Cardiac muscle cell (in vitro differentiated cells and primary cell): ENCODE measurements around the gene ZBTB47. TPM values are rescaled to one million over a fixed set of nuclear protein-coding genes. Genes with fewer than 3 reads are reported as not detected.

Experiments
- DNase-seq, 2 donors: peaks; one replicate each; pipeline versions ENCODE4 v3.0.0 to v3.0.0-alpha.2; 2010 to 2017; ENCODE audit warnings: low read depth in 1 of 2, low spot score in 1 of 2
- H3K27ac ChIP-seq: fragments of 200-600 bp; sonication (generic); 2 replicates; pipeline ENCODE4 v1.5.1; 2016
- H3K27me3 ChIP-seq: fragments of 200-600 bp; sonication (generic); 2 replicates; pipeline ENCODE4 v1.6.0; 2016; ENCODE audit warnings: control low read depth
- H3K36me3 ChIP-seq: fragments of 200-600 bp; sonication (generic); 2 replicates; pipeline ENCODE4 v1.5.1; 2016; ENCODE audit warnings: control low read depth
- H3K4me1 ChIP-seq: fragments of 200-600 bp; sonication (generic); 2 replicates; pipeline ENCODE4 v1.8.1; 2017; ENCODE audit warnings: low read depth, mild to moderate bottlenecking, mixed run types
- H3K4me3 ChIP-seq: fragments of 200-600 bp; sonication (generic); 2 replicates; pipeline ENCODE4 v1.5.1; 2016; ENCODE audit warnings: mild to moderate bottlenecking
- H3K9me3 ChIP-seq: fragments of 200-600 bp; sonication (generic); 2 replicates; pipeline ENCODE4 v1.5.1; 2017; ENCODE audit warnings: low read depth, mild to moderate bottlenecking, control low read depth
- CTCF ChIP-seq: IDR thresholded peaks from 2 replicates; pipeline ENCODE4 v1.5.1; 2012; ENCODE audit warnings: low read depth, mild to moderate bottlenecking, low read length
- polyA plus RNA-seq: library from polyadenylated mRNA; unstranded; fragments of >200 nt; fragmentation: Nextera tagmentation; extraction: Ambion mirVana; gene quantifications from 2 replicates; pipeline ENCODE4 v1.2.1, GENCODE V29; 2016
- total RNA-seq: library from RNA; depleted of rRNA; stranded (reverse); fragments of >200 nt; gene quantifications from 2 replicates; pipeline ENCODE4 v1.2.3, GENCODE V29; 2016

Gene ZBTB47
- total and polyA plus RNA-seq, 2 experiments from 2014 or later: 4.1 to 30.1 TPM

- Histone ChIP-seq H3K4me3 (no peak overlapping the region), H3K9me3 (no peaks in the 10 kb centered on the region), H3K36me3 (peaks cover 85% of the 10 kb centered on the region), H3K4me1 (no peaks in the 10 kb centered on the region), H3K27me3 (no peaks in the 10 kb centered on the region), H3K27ac (no peak overlapping the region)
- DNase-seq: no peak
- no peak for TF ChIP-seq CTCF
Observed at GRCh38 chr3:42637001-42637400, 16.5 kb upstream of the ZBTB47 start.

GRCh38 chr3:42638339-42638842, 15.1 kb upstream of the ZBTB47 start:
- DNase-seq: no peak
- no peaks in the 10 kb centered on the region for H3K4me1 ChIP-seq
- no peak overlapping the region for H3K4me3 ChIP-seq
- H3K36me3 ChIP-seq: peaks cover 85% of the 10 kb centered on the region
- no peak for TF ChIP-seq CTCF
- H3K9me3 ChIP-seq: no peaks in the 10 kb centered on the region
- no peaks in the 10 kb centered on the region for H3K27me3 ChIP-seq
- H3K27ac ChIP-seq: no peak overlapping the region

GRCh38 chr3:42639192-42639591, 14.3 kb upstream of the ZBTB47 start:
- Histone ChIP-seq H3K27me3 (no peaks in the 10 kb centered on the region), H3K9me3 (no peaks in the 10 kb centered on the region), H3K27ac (no peak overlapping the region), H3K4me3 (no peak overlapping the region), H3K36me3 (peaks cover 85% of the 10 kb centered on the region), H3K4me1 (no peaks in the 10 kb centered on the region)
- no peak for TF ChIP-seq CTCF
- DNase-seq: no peak

- Histone ChIP-seq H3K27ac (no peak overlapping the region), H3K27me3 (no peaks in the 10 kb centered on the region), H3K9me3 (no peaks in the 10 kb centered on the region), H3K4me3 (no peak overlapping the region), H3K4me1 (no peaks in the 10 kb centered on the region), H3K36me3 (peaks cover 83% of the 10 kb centered on the region)
- DNase-seq: no peak
- no peak for TF ChIP-seq CTCF
Observed at GRCh38 chr3:42640129-42640528, 13.4 kb upstream of the ZBTB47 start.

- no peak for TF ChIP-seq CTCF
- no peaks in the 10 kb centered on the region for H3K9me3 ChIP-seq
- H3K4me1 ChIP-seq: no peaks in the 10 kb centered on the region
- peaks cover 84% of the 10 kb centered on the region for H3K36me3 ChIP-seq
- no peak overlapping the region for H3K27ac ChIP-seq
- no peak overlapping the region for H3K4me3 ChIP-seq
- no peaks in the 10 kb centered on the region for H3K27me3 ChIP-seq
- no peak for DNase-seq
Observed at GRCh38 chr3:42640771-42641370, 12.6 kb upstream of the ZBTB47 start.
